NOMO-1 treated with DMSO at 0.1 percent for 48 hours (cell line): ENCODE measurements around the gene PDE6G.
"Not testable (repeated sequence)": the region's sequence is repeated elsewhere in the genome, so short reads cannot be mapped to it uniquely, and the experiment has no call there.

Experiments
- DNase-seq: peaks from one replicate; lab custom pipeline; 2025; ENCODE audit not compliant: unreplicated experiment; lab: John Stamatoyannopoulos, UW

Gene PDE6G

GRCh38 chr17:81687770-81688541, 31.6 kb upstream of the PDE6G start:
- no peak for DNase-seq

- DNase-seq = no peak
Measured at GRCh38 chr17:81686614-81687013, 30.3 kb upstream of the PDE6G start.

GRCh38 chr17:81685108-81685507, 28.8 kb upstream of the PDE6G start:
- no peak for DNase-seq

- DNase-seq = no peak
Measured at GRCh38 chr17:81684442-81684911, 28.1 kb upstream of the PDE6G start.

- peak; percentile 98 for DNase-seq
Measured at GRCh38 chr17:81683584-81684441, 27.5 kb upstream of the PDE6G start, which contains the start of the genes ARL16 and HGS. TSS of gene ARL16 (minus strand) at chr17:81683797. CDS start at chr17:81683753, 44 bp downstream. TSS of gene HGS (plus strand) at chr17:81684011. CDS start at chr17:81684067, 56 bp downstream.

GRCh38 chr17:81683208-81683583, 26.9 kb upstream of the PDE6G start:
- DNase-seq = no peak

- no peak for DNase-seq
Measured at GRCh38 chr17:81682565-81683207, 26.3 kb upstream of the PDE6G start.

GRCh38 chr17:81681672-81682071, 25.3 kb upstream of the PDE6G start:
- DNase-seq = no peak

GRCh38 chr17:81680150-81680549, 23.8 kb upstream of the PDE6G start:
- no peak for DNase-seq

GRCh38 chr17:81676906-81677305, 20.6 kb upstream of the PDE6G start:
- no peak for DNase-seq

GRCh38 chr17:81675515-81676221, 19.3 kb upstream of the PDE6G start:
- DNase-seq = not testable (repeated sequence)

- no peak for DNase-seq
Measured at GRCh38 chr17:81673561-81674258, 17.4 kb upstream of the PDE6G start.

- DNase-seq = no peak
Measured at GRCh38 chr17:81672954-81673353, 16.6 kb upstream of the PDE6G start.

GRCh38 chr17:81672504-81672903, 16.2 kb upstream of the PDE6G start:
- no peak for DNase-seq

- peak; percentile 23 for DNase-seq
Measured at GRCh38 chr17:81667754-81668153, 11.4 kb upstream of the PDE6G start.

GRCh38 chr17:81666342-81667191, 10.2 kb upstream of the PDE6G start, which contains the start of the genes CCDC137 and OXLD1:
TSS of gene CCDC137 (plus strand) at chr17:81666737. CDS start at chr17:81666767, 30 bp downstream.
TSS of gene OXLD1 (minus strand) at chr17:81666605. CDS start at chr17:81666577, 28 bp downstream.
- peak; percentile 94 for DNase-seq

GRCh38 chr17:81666092-81666341, 9.7 kb upstream of the PDE6G start:
- peak; percentile 36 for DNase-seq

GRCh38 chr17:81665205-81666091, 9.1 kb upstream of the PDE6G start:
- peak; percentile 29 for DNase-seq
